Thyroid gland (tissue), 4 donors: Measurements from ENCODE around the gene RFPL2.

ENCODE experiments used
- CTCF ChIP-seq, 6 experiments: fragments of 200-600 bp in 3 of 6; fragments of 450-650 bp in 3 of 6; sonication (generic) in 3 of 6; IDR thresholded peaks; one replicate each; pipeline ENCODE4 v1.5.1; 2016 to 2019; ENCODE audit warnings: antibody characterized with exemption in 6 of 6, mild to moderate bottlenecking in 2 of 6, inconsistent platforms in 1 of 6, moderate library complexity in 1 of 6
- POLR2A ChIP-seq, 2 donors: fragments of 450-650 bp; IDR thresholded peaks; one replicate each; pipeline ENCODE4 v1.6.1; 2017; ENCODE audit warnings: antibody characterized with exemption in 2 of 2, mild to moderate bottlenecking in 2 of 2, moderate library complexity in 1 of 2

GRCh38 chr22:32245042-32245441, 40.2 kb upstream of the RFPL2 start:
- no peak for TF ChIP-seq CTCF (IDR thresholded peaks at IDR 0.05)
- no peak for TF ChIP-seq POLR2A (IDR thresholded peaks at IDR 0.05)
